HCT116 (cell line): ENCODE data around the gene LYSMD2.

Experiments used
- CTCF ChIP-seq, 3 experiments: fragments of 200-600 bp in 1 of 3; sonication (generic) in 1 of 3; IDR thresholded peaks in 2 of 3; conservative IDR thresholded peaks in 1 of 3; 2 replicates each; pipeline ENCODE4 v1.5.1; 2012 to 2017; ENCODE audit warnings: low read depth in 2 of 3, low read length in 2 of 3, antibody characterized with exemption in 1 of 3, borderline replicate concordance in 1 of 3, control low read depth in 1 of 3, mild to moderate bottlenecking in 1 of 3, mixed read lengths in 1 of 3, mixed run types in 1 of 3, moderate library complexity in 1 of 3; ENCODE audit not compliant: insufficient read depth in 1 of 3
- EZH2 ChIP-seq: fragments of 200-600 bp; sonication (generic); IDR thresholded peaks from 2 replicates; pipeline ENCODE4 v1.6.1; 2017; ENCODE audit warnings: antibody characterized with exemption, mixed run types
- POLR2A ChIP-seq: IDR thresholded peaks from 2 replicates; pipeline ENCODE4 v1.7.0; 2011; ENCODE audit warnings: borderline replicate concordance; ENCODE audit not compliant: insufficient read depth, insufficient read length; ENCODE audit errors: extremely low read depth
- SP1 ChIP-seq: IDR thresholded peaks from 2 replicates; pipeline ENCODE4 v1.6.1; 2012; ENCODE audit warnings: low read depth

GRCh38 chr15:51760805-51761204, 23.4 kb upstream of the LYSMD2 start:
- TF ChIP-seq POLR2A (no peak), CTCF (IDR thresholded peaks at IDR 0.05 in 2 of 3, conservative IDR thresholded peaks at IDR 0.05 in 1 of 3; ENCODE audit: borderline replicate concordance in 1 of 3, insufficient read depth in 1 of 3, low read depth in 2 of 3, low read length in 2 of 3) (no peak), EZH2 (no peak), SP1 (no peak)
